ENCODE data around the gene GGACT.
"Not testable (repeated sequence)": the region's sequence is repeated elsewhere in the genome, so short reads cannot be mapped to it uniquely, and the experiment has no call there.

Gene GGACT

GRCh38 chr13:100600461-100600860 lies 11.9 kb upstream of the GGACT start:
- DNase-seq = no peak

GRCh38 chr13:100597253-100597652 lies 8.7 kb upstream of the GGACT start:
- DNase-seq = no peak

GRCh38 chr13:100596516-100596915 lies 7.9 kb upstream of the GGACT start:
- DNase-seq = no peak

GRCh38 chr13:100594731-100595130 lies 6.1 kb upstream of the GGACT start:
- no peak for DNase-seq

- no peak for DNase-seq
Measured at GRCh38 chr13:100594255-100594654, 5.7 kb upstream of the GGACT start.

- no peak for DNase-seq
Measured at GRCh38 chr13:100589178-100589725, 663 bp upstream of the GGACT start.

- no peak for DNase-seq
Measured at GRCh38 chr13:100584896-100585295, 3.7 kb downstream of the GGACT start.

GRCh38 chr13:100581504-100581903 lies 7.1 kb downstream of the GGACT start:
- DNase-seq = no peak

GRCh38 chr13:100581030-100581429 lies 7.6 kb downstream of the GGACT start:
- DNase-seq = no peak

- no peak for DNase-seq
Measured at GRCh38 chr13:100580045-100580444, 8.5 kb downstream of the GGACT start.

- not testable (repeated sequence) for DNase-seq
Measured at GRCh38 chr13:100577239-100577638, 11.3 kb downstream of the GGACT start.

- DNase-seq = no peak
Measured at GRCh38 chr13:100573121-100573520, 15.5 kb downstream of the GGACT start.

- DNase-seq = no peak
Measured at GRCh38 chr13:100566543-100566942, 22.0 kb downstream of the GGACT start.

- DNase-seq = no peak
Measured at GRCh38 chr13:100565286-100565685, 23.3 kb downstream of the GGACT start.

- DNase-seq = no peak
Measured at GRCh38 chr13:100564444-100565223, 24.0 kb downstream of the GGACT start.

- DNase-seq = no peak
Measured at GRCh38 chr13:100563779-100564178, 24.8 kb downstream of the GGACT start.

- no peak for DNase-seq
Measured at GRCh38 chr13:100561599-100562204, 26.9 kb downstream of the GGACT start.

GRCh38 chr13:100561158-100561499 lies 27.5 kb downstream of the GGACT start:
- DNase-seq = no peak

GRCh38 chr13:100560498-100561157 lies 28.0 kb downstream of the GGACT start:
- no peak for DNase-seq

GRCh38 chr13:100559886-100560285 lies 28.7 kb downstream of the GGACT start:
- no peak for DNase-seq

GRCh38 chr13:100552755-100553154 lies 35.8 kb downstream of the GGACT start:
- no peak for DNase-seq

- no peak for DNase-seq
Measured at GRCh38 chr13:100549316-100549715, 39.3 kb downstream of the GGACT start.

- no peak for DNase-seq
Measured at GRCh38 chr13:100547791-100548201, 40.8 kb downstream of the GGACT start.
